ENCODE measurements around the gene ADGRF4. TPM values are rescaled to one million over a fixed set of nuclear protein-coding genes. Genes with fewer than 3 reads are reported as not detected.

The ADGRF4 gene
- total and polyA plus RNA-seq, 2 donors (not counting 3 experiments of a cell fraction or from before 2014, with no cell fraction given) = not detected

- H3K27me3 ChIP-seq (ENCODE audit: control insufficient read depth in 2 of 2, insufficient read depth in 2 of 2, low read length in 2 of 2) = no peaks in the 10 kb centered on the region
- H3K36me3 ChIP-seq (ENCODE audit: control insufficient read depth in 2 of 2, extremely low read depth in 1 of 2, insufficient read depth in 2 of 2, low read length in 2 of 2) = no peaks in the 10 kb centered on the region
- POLR2A ChIA-PET = no interaction called here
- dilution Hi-C loops (cut with MboI; ENCODE audit: extremely low pct_ligation_motif_present, low sequenced_read_pairs) = no loop called here
- H3K4me2 ChIP-seq (ENCODE audit: insufficient read depth, low read length) = no peak overlapping the region
- TF ChIP-seq FOS (IDR thresholded peaks at IDR 0.05; ENCODE audit: borderline replicate concordance, insufficient read depth, low read length) (no peak), MYC (IDR thresholded peaks at IDR 0.05; ENCODE audit: low read depth, low read length) (no peak), GATA2 (IDR thresholded peaks at IDR 0.05; ENCODE audit: insufficient read depth, insufficient read length, low read depth, low read length) (no peak), JUN (IDR thresholded peaks at IDR 0.05; ENCODE audit: borderline replicate concordance, insufficient read depth, insufficient read length, low read depth) (no peak), EZH2 (IDR thresholded peaks at IDR 0.05; ENCODE audit: borderline replicate concordance, low read depth, low read length, severe bottlenecking) (no peak), POLR2A (IDR thresholded peaks at IDR 0.05; ENCODE audit: low read depth, low read length) (no peak), POLR2AphosphoS5 (IDR thresholded peaks at IDR 0.05; ENCODE audit: insufficient read depth, low read depth, low read length) (no peak)
- TF ChIP-seq, protein P1, sequence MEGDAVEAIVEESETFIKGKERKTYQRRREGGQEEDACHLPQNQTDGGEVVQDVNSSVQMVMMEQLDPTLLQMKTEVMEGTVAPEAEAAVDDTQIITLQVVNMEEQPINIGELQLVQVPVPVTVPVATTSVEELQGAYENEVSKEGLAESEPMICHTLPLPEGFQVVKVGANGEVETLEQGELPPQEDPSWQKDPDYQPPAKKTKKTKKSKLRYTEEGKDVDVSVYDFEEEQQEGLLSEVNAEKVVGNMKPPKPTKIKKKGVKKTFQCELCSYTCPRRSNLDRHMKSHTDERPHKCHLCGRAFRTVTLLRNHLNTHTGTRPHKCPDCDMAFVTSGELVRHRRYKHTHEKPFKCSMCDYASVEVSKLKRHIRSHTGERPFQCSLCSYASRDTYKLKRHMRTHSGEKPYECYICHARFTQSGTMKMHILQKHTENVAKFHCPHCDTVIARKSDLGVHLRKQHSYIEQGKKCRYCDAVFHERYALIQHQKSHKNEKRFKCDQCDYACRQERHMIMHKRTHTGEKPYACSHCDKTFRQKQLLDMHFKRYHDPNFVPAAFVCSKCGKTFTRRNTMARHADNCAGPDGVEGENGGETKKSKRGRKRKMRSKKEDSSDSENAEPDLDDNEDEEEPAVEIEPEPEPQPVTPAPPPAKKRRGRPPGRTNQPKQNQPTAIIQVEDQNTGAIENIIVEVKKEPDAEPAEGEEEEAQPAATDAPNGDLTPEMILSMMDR (IDR thresholded peaks at IDR 0.05; ENCODE audit: extremely low read depth in 1 of 2, insufficient read depth in 1 of 2, low read depth in 1 of 2, low read length in 2 of 2) = no peak
- TF ChIP-seq, protein P2, sequence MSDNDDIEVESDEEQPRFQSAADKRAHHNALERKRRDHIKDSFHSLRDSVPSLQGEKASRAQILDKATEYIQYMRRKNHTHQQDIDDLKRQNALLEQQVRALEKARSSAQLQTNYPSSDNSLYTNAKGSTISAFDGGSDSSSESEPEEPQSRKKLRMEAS (IDR thresholded peaks at IDR 0.05; ENCODE audit: insufficient read depth, insufficient read length) = no peak
- no peaks in the 10 kb centered on the region for H3K79me2 ChIP-seq (ENCODE audit: control insufficient read depth, insufficient read depth, low read length)
- intact Hi-C loops (cut with micrococcal nuclease) = no loop called here
- no peaks in the 10 kb centered on the region for H3K9me3 ChIP-seq (replicated peaks; ENCODE audit: control insufficient read depth, insufficient read depth, low read length)
- H3K27ac ChIP-seq (ENCODE audit: insufficient read depth, low read depth, low read length) = no peak overlapping the region
- no peaks in the 10 kb centered on the region for H3K9me1 ChIP-seq (replicated peaks; ENCODE audit: control insufficient read depth, extremely low read depth, insufficient read depth, low read length)
- no peaks in the 10 kb centered on the region for H4K20me1 ChIP-seq (replicated peaks; ENCODE audit: control insufficient read depth, extremely low read depth, insufficient read depth, low read length)
- FAIRE-seq = no peak
- CTCF ChIA-PET = interaction anchor here (0.7 to 1.2 kb wide), 4 partner anchors 16 to 323 kb away, joined by 3 to 5 read pairs (median 4); no protein-coding TSS in a partner anchor
- no peak overlapping the region for H2AFZ ChIP-seq (ENCODE audit: low read depth, low read length)
- H3K4me3 ChIP-seq (replicated peaks in 1 of 3; ENCODE audit: insufficient read depth in 1 of 3, low read depth in 1 of 3, low read length in 3 of 3) = no peak overlapping the region
- no peak for DNase-seq (ENCODE audit: low read depth, low spot score)
- no TSS peak for BruUV-seq (replicated peaks)
- no peak overlapping the region for H3K9ac ChIP-seq (replicated peaks; ENCODE audit: extremely low read depth, insufficient read depth, low read length)
- no peaks in the 10 kb centered on the region for H3K4me1 ChIP-seq (ENCODE audit: control insufficient read depth, extremely low read depth, insufficient read depth, low read length)
Measured at GRCh38 chr6:47737406-47737805, 39.0 kb downstream of the ADGRF4 start.

All from endothelial cell of umbilical vein (primary cell).